Liver (tissue), 9 donors: Measurements from ENCODE around the gene CFAP74. TPM values are rescaled to one million over a fixed set of nuclear protein-coding genes. Genes with fewer than 3 reads are reported as not detected.

Source experiments
- DNase-seq: peaks from one replicate; pipeline ENCODE4 v3.0.0-alpha.2; 2017; ENCODE audit warnings: low spot score
- H3K27ac ChIP-seq, 2 donors: one replicate each; pipeline ENCODE4 v1.7.0; 2013; ENCODE audit warnings: inconsistent platforms in 2 of 2, low read length in 2 of 2, control low read depth in 1 of 2, low read depth in 1 of 2, mild to moderate bottlenecking in 1 of 2
- H3K27me3 ChIP-seq, 4 donors: one replicate each; pipeline versions ENCODE4 v1.6.1 to v1.7.0; 2013; ENCODE audit warnings: low read length in 3 of 4, inconsistent platforms in 1 of 4, mild to moderate bottlenecking in 1 of 4, moderate library complexity in 1 of 4; ENCODE audit not compliant: control insufficient read depth in 4 of 4, insufficient read depth in 4 of 4
- H3K36me3 ChIP-seq, 4 donors: one replicate each; pipeline versions ENCODE4 v1.6.1 to v1.7.0; 2013; ENCODE audit warnings: low read length in 3 of 4, mild to moderate bottlenecking in 3 of 4, low read depth in 1 of 4, moderate library complexity in 1 of 4; ENCODE audit not compliant: control insufficient read depth in 4 of 4, insufficient read depth in 3 of 4
- H3K4me1 ChIP-seq, 4 donors: one replicate each; pipeline versions ENCODE4 v1.6.1 to v1.7.0; 2013; ENCODE audit warnings: low read length in 3 of 4, mild to moderate bottlenecking in 3 of 4, moderate library complexity in 1 of 4; ENCODE audit not compliant: control insufficient read depth in 4 of 4, insufficient read depth in 4 of 4
- H3K4me3 ChIP-seq, 3 donors: one replicate each; pipeline versions ENCODE4 v1.6.1 to v1.7.0; 2013; ENCODE audit warnings: low read length in 3 of 3, control low read depth in 1 of 3, low read depth in 1 of 3, mild to moderate bottlenecking in 1 of 3
- H3K9ac ChIP-seq, 2 donors: one replicate each; pipeline ENCODE4 v1.7.0; 2013; ENCODE audit warnings: low read length in 2 of 2, mild to moderate bottlenecking in 2 of 2, moderate library complexity in 2 of 2, control low read depth in 1 of 2, low read depth in 1 of 2
- H3K9me3 ChIP-seq, 4 donors: one replicate each; pipeline versions ENCODE4 v1.6.1 to v1.7.0; 2013; ENCODE audit warnings: low read length in 3 of 4; ENCODE audit not compliant: control insufficient read depth in 4 of 4
- FOXA1 ChIP-seq: IDR thresholded peaks from 2 replicates; pipeline ENCODE4 v1.6.1; 2016; ENCODE audit warnings: antibody characterized with exemption
- HNF4A ChIP-seq, 2 donors: conservative IDR thresholded peaks; 2 replicates each; pipeline ENCODE4 v1.6.1; 2016; ENCODE audit warnings: antibody characterized with exemption in 2 of 2, mild to moderate bottlenecking in 2 of 2
- HNF4G ChIP-seq: IDR thresholded peaks from 2 replicates; pipeline ENCODE4 v1.6.1; 2016; ENCODE audit warnings: antibody characterized with exemption
- JUND ChIP-seq, 2 donors: IDR thresholded peaks; 2 replicates each; pipeline ENCODE4 v1.6.1; 2016; ENCODE audit warnings: antibody characterized with exemption in 2 of 2
- RAD21 ChIP-seq, 2 donors: IDR thresholded peaks; 2 replicates each; pipeline ENCODE4 v1.6.1; 2016; ENCODE audit warnings: antibody characterized with exemption in 2 of 2, mild to moderate bottlenecking in 2 of 2
- RXRA ChIP-seq, 2 donors: IDR thresholded peaks; 2 replicates each; pipeline ENCODE4 v1.6.1; 2017 to 2018; ENCODE audit warnings: antibody characterized with exemption in 2 of 2, mild to moderate bottlenecking in 1 of 2
- WGBS: extraction: QIAGEN DNeasy Blood & Tissue Kit; methylation state at CpG from one replicate; pipeline ENCODE4 v1.1.7; 2013; 5-methylcytosine and 5-hydroxymethylcytosine counted together
- polyA plus RNA-seq, 2 donors: library from polyadenylated mRNA; stranded (reverse) in 1 of 2; unstranded in 1 of 2; fragments of 200-250 nt in 1 of 2; fragments of >200 nt in 1 of 2; fragmentation: Nextera tagmentation in 1 of 2; extraction: Ambion mirVana in 1 of 2; gene quantifications; one replicate each; pipeline versions ENCODE4 v1.2.1 to v1.2.3, GENCODE V29; 2013 to 2015
- total RNA-seq, 2 donors: library from RNA; depleted of rRNA; stranded (reverse); fragments of >200 nt; gene quantifications; one replicate each; pipeline ENCODE4 v1.2.3, GENCODE V29; 2014
- TF ChIP-seq, protein P1 (sequence below): IDR thresholded peaks from 2 replicates; pipeline ENCODE4 v1.6.1; 2016; ENCODE audit warnings: antibody characterized with exemption
- TF ChIP-seq, protein P2 (sequence below): fragments of 150-350 bp; IDR thresholded peaks from 2 replicates; pipeline ENCODE4 v1.5.1; 2017; ENCODE audit warnings: improper control_type of control experiment, low read depth, low read length; ENCODE audit not compliant: missing input control
- TF ChIP-seq, protein P3 (sequence below): IDR thresholded peaks from 2 replicates; pipeline ENCODE4 v1.6.1; 2016; ENCODE audit warnings: antibody characterized with exemption
- TF ChIP-seq, protein P4 (sequence below): IDR thresholded peaks from 2 replicates; pipeline ENCODE4 v1.6.1; 2016; ENCODE audit warnings: antibody characterized with exemption, mild to moderate bottlenecking
- donor health status: healthy.
- donor health status: healthy.
- donor health status: healthy.
- donor health status: healthy.
- donor health status: healthy.

Gene CFAP74
- total and polyA plus RNA-seq, 4 donors, result under 0.01 to 0.31 TPM; not detected in 2

DNA sequence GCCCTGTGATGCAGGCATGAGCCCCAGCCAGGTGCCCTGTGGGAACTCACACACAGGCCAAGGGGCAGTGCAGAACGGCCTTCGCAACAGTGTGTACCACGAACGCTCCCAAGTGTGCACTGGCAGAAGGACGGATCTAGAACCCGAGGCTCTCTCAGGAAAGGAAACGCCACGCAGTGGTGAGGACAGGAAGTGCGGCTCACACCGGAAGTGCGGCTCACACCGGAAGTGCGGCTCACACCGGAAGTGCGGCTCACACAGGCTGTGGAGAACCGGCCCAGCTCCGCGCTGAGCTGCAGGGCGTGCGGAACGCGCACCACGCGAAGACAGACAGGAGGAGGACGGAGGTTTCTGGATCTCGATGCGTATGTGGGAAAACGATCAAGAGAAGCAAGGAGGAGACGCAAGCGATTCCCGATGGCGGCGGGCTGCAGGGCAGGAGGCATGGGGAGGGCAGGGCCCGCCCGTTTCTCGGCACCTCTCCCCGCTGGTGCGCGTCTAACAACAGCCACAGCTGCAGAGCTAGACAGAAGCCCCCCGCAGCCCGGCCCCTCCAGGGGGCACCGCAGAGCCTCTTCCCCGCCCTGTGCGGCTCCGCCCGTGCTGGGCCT is 48.6 kb downstream of the CFAP74 start:
- no peaks in the 10 kb centered on the region for H3K4me1 ChIP-seq
- no peaks in the 10 kb centered on the region for H3K36me3 ChIP-seq
- H3K9ac ChIP-seq, result no peak overlapping the region
- H3K27ac ChIP-seq, result no peak overlapping the region
- peaks cover 0 to 1% (median 0%) of the 10 kb centered on the region in 4 donors for H3K9me3 ChIP-seq
- no peaks in the 10 kb centered on the region for H3K27me3 ChIP-seq
- H3K4me3 ChIP-seq, result no peak overlapping the region
- DNase-seq, result no peak
- 84% methylated on average over 46 of the region's 46 CpGs for WGBS
- TF ChIP-seq HNF4G, result no peak

DNA sequence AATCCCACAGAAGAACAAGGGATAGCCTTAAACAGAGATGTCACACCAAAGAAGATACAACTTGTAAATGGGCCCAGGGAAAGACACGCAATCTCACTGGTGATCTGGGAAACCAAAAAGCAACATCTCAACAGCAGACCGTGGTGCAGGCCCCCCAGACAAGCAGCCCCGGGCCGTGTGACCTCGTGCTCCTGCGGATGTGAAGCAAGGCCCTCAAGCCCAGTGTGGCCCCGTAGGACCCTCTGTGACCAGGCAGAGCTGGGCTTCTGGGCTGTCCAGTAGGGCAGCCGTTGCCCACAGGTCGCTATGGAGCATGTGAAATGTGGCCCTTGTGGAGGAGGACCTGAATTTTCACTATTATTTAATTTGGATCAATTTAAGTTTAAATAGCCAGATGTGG is 49.6 kb downstream of the CFAP74 start:
- Histone ChIP-seq H3K36me3 (no peaks in the 10 kb centered on the region), H3K27me3 (no peaks in the 10 kb centered on the region), H3K4me3 (no peak overlapping the region), H3K4me1 (no peaks in the 10 kb centered on the region), H3K27ac (no peak overlapping the region), H3K9ac (no peak overlapping the region), H3K9me3 (peaks cover 0 to 1% (median 0%) of the 10 kb centered on the region in 4 donors)
- DNase-seq, result no peak
- TF ChIP-seq, protein P1, sequence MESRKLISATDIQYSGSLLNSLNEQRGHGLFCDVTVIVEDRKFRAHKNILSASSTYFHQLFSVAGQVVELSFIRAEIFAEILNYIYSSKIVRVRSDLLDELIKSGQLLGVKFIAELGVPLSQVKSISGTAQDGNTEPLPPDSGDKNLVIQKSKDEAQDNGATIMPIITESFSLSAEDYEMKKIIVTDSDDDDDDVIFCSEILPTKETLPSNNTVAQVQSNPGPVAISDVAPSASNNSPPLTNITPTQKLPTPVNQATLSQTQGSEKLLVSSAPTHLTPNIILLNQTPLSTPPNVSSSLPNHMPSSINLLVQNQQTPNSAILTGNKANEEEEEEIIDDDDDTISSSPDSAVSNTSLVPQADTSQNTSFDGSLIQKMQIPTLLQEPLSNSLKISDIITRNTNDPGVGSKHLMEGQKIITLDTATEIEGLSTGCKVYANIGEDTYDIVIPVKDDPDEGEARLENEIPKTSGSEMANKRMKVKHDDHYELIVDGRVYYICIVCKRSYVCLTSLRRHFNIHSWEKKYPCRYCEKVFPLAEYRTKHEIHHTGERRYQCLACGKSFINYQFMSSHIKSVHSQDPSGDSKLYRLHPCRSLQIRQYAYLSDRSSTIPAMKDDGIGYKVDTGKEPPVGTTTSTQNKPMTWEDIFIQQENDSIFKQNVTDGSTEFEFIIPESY, result no peak
- TF ChIP-seq RXRA (IDR thresholded peaks at IDR 0.05) (no peak), JUND (IDR thresholded peaks at IDR 0.05) (no peak), RAD21 (IDR thresholded peaks at IDR 0.05) (no peak), FOXA1 (no peak), HNF4A (conservative IDR thresholded peaks at IDR 0.05) (no peak)
- TF ChIP-seq, protein P2, sequence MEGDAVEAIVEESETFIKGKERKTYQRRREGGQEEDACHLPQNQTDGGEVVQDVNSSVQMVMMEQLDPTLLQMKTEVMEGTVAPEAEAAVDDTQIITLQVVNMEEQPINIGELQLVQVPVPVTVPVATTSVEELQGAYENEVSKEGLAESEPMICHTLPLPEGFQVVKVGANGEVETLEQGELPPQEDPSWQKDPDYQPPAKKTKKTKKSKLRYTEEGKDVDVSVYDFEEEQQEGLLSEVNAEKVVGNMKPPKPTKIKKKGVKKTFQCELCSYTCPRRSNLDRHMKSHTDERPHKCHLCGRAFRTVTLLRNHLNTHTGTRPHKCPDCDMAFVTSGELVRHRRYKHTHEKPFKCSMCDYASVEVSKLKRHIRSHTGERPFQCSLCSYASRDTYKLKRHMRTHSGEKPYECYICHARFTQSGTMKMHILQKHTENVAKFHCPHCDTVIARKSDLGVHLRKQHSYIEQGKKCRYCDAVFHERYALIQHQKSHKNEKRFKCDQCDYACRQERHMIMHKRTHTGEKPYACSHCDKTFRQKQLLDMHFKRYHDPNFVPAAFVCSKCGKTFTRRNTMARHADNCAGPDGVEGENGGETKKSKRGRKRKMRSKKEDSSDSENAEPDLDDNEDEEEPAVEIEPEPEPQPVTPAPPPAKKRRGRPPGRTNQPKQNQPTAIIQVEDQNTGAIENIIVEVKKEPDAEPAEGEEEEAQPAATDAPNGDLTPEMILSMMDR, result no peak
- TF ChIP-seq, protein P3, sequence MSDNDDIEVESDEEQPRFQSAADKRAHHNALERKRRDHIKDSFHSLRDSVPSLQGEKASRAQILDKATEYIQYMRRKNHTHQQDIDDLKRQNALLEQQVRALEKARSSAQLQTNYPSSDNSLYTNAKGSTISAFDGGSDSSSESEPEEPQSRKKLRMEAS, result no peak
- TF ChIP-seq, protein P4, sequence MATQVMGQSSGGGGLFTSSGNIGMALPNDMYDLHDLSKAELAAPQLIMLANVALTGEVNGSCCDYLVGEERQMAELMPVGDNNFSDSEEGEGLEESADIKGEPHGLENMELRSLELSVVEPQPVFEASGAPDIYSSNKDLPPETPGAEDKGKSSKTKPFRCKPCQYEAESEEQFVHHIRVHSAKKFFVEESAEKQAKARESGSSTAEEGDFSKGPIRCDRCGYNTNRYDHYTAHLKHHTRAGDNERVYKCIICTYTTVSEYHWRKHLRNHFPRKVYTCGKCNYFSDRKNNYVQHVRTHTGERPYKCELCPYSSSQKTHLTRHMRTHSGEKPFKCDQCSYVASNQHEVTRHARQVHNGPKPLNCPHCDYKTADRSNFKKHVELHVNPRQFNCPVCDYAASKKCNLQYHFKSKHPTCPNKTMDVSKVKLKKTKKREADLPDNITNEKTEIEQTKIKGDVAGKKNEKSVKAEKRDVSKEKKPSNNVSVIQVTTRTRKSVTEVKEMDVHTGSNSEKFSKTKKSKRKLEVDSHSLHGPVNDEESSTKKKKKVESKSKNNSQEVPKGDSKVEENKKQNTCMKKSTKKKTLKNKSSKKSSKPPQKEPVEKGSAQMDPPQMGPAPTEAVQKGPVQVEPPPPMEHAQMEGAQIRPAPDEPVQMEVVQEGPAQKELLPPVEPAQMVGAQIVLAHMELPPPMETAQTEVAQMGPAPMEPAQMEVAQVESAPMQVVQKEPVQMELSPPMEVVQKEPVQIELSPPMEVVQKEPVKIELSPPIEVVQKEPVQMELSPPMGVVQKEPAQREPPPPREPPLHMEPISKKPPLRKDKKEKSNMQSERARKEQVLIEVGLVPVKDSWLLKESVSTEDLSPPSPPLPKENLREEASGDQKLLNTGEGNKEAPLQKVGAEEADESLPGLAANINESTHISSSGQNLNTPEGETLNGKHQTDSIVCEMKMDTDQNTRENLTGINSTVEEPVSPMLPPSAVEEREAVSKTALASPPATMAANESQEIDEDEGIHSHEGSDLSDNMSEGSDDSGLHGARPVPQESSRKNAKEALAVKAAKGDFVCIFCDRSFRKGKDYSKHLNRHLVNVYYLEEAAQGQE, result no peak
- WGBS, result 93% methylated on average over 9 of the region's 9 CpGs
